Fibroblast of skin of left biceps (primary cell): Measurements from ENCODE around the gene TYW5.

ENCODE experiments used
- DNase-seq, 2 experiments: peaks; one replicate each; pipeline ENCODE4 v3.0.0-alpha.2; 2013; ENCODE audit warnings: low read depth in 2 of 2

TYW5 gene

GRCh38 chr2:199955339-199956061 is at the start of gene TYW5, which contains the start of gene MAIP1:
Gene TYW5, minus strand, starts transcription at chr2:199955491. Its CDS starts 21 bp downstream, at chr2:199955470.
Gene MAIP1, plus strand, starts transcription at chr2:199955582. Its CDS starts 217 bp downstream, at chr2:199955799.
- DNase-seq = peak; percentile 53 to 56

- no peak for DNase-seq
Observed at GRCh38 chr2:200003444-200003843, 48.2 kb upstream of the TYW5 start.

- no peak for DNase-seq
Observed at GRCh38 chr2:200000444-200001163, 45.3 kb upstream of the TYW5 start.

GRCh38 chr2:199999166-199999565 is 43.9 kb upstream of the TYW5 start:
- no peak for DNase-seq

- DNase-seq = no peak
Observed at GRCh38 chr2:199997296-199997695, 42.0 kb upstream of the TYW5 start.

GRCh38 chr2:199994896-199995295 is 39.6 kb upstream of the TYW5 start:
- no peak for DNase-seq

- no peak for DNase-seq
Observed at GRCh38 chr2:199994371-199994770, 39.1 kb upstream of the TYW5 start.

GRCh38 chr2:199992296-199992695 is 37.0 kb upstream of the TYW5 start:
- DNase-seq = no peak

- DNase-seq = no peak
Observed at GRCh38 chr2:199991691-199992090, 36.4 kb upstream of the TYW5 start.

GRCh38 chr2:199989822-199990221 is 34.5 kb upstream of the TYW5 start:
- DNase-seq = no peak

GRCh38 chr2:199988151-199988550 is 32.9 kb upstream of the TYW5 start:
- DNase-seq = no peak

GRCh38 chr2:199987586-199987985 is 32.3 kb upstream of the TYW5 start:
- no peak for DNase-seq

GRCh38 chr2:199985625-199986207 is 30.4 kb upstream of the TYW5 start:
- DNase-seq = no peak

- DNase-seq = no peak
Observed at GRCh38 chr2:199984755-199985154, 29.5 kb upstream of the TYW5 start.

- DNase-seq = no peak
Observed at GRCh38 chr2:199984159-199984558, 28.9 kb upstream of the TYW5 start.

GRCh38 chr2:199983534-199983933 is 28.2 kb upstream of the TYW5 start:
- DNase-seq = no peak

- DNase-seq = no peak
Observed at GRCh38 chr2:199982126-199982843, 27.0 kb upstream of the TYW5 start.

- DNase-seq = peak in 1 of 2 experiments; percentile 49
Observed at GRCh38 chr2:199979832-199980628, 24.7 kb upstream of the TYW5 start.

- DNase-seq = no peak
Observed at GRCh38 chr2:199979398-199979797, 24.1 kb upstream of the TYW5 start.

GRCh38 chr2:199977984-199978415 is 22.7 kb upstream of the TYW5 start:
- DNase-seq = no peak

- peak in 1 of 2 experiments; percentile 60 for DNase-seq
Observed at GRCh38 chr2:199975273-199975895, 20.1 kb upstream of the TYW5 start.
